Activated T-cell treated with anti-CD3 and anti-CD28 coated beads, Interleukin-2, amount 50 U/mL, for 48 hours (primary cell): ENCODE data around the gene RNF167.
A peak's percentile ranks its signal among the peaks of the same experiment; 100 is the strongest.
"Not testable (repeated sequence)": the region's sequence is repeated elsewhere in the genome, so short reads cannot be mapped to it uniquely, and the experiment has no call there.

Experiments
- DNase-seq, 2 experiments: peaks; one replicate each; pipeline ENCODE4 v3.0.0-alpha.2; 2020

RNF167 gene

DNA sequence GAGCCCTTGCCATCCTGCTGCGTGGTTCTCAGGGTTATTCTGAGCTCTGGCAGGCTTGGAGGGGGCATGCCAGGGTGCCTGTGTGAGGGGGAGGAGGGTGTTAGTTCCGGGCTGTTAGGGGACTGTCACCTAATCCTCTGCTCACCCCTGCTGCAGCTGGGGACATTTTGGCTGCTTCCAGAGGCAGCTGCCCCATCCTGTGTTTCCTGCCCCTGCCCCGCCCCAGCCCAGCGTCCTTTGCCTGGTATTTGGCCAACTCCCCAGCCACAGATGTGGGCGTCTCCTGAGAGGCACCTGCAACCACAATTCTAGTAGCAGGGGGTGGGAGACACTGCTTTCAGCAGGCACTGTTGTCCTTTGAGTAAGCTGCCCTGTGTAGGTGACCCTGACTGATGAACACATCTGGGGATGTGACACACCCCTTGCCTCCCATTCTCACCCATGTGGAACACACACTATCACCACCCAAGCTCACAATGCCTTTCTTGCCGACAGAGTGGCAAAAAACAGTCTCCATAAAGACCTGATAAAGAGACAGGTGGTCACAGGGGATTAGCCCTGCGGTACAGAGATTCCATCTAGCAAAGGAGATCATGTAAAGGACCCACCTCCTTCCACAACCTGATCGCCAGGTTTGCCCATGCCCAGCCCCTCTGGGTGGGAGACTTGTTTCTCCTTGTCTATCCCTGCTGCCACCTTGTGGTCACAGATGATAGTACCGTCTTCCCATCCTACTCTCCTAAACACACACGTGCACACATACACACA is 36.8 kb upstream of the RNF167 start, which contains the start of gene CHRNE:
Gene CHRNE, minus strand, starts transcription at position 48 of the 768 bp plus-strand sequence. Its CDS starts 35 bp downstream, at position 13.
- DNase-seq, result peak; percentile 81 to 83

DNA sequence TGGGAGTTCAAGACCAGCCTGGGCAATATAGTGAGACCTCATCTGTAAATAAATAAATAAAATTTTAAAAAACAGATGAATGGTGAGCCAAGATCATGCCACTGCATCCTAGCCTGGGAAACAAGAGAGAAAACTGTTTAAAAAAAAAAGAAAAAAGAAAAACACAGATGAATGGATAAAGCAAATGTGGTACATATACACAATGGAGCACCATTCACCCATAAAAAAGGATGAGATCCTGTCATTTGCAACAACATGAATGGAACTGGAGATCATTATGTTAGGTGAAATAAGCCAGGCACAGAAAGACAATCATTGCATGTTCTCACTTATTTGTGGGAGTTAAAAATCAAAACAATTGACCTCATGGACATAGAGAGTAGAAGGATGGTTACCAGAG is 33.4 kb upstream of the RNF167 start:
- not testable (repeated sequence) for DNase-seq

DNA sequence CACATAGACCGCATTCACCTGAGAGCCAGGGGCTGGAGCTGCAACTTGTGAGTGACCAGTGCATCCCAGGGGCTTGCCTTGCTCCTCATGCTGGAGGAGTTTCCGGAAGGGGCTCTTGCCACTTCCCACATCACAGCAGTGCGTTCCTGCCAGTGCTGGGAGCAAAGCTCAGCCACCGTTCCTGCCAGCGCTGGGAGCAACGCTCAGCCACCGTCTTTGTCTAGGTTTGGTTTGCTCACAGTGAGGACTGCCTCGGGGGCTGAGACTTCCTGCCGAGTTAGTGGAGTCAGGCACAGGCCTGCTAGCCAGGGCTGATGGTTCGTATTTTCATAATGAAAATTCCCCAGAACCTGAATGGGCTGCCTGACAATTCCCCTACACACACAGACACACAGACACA is 31.8 kb upstream of the RNF167 start:
- DNase-seq, result peak; percentile 30 to 38

DNA sequence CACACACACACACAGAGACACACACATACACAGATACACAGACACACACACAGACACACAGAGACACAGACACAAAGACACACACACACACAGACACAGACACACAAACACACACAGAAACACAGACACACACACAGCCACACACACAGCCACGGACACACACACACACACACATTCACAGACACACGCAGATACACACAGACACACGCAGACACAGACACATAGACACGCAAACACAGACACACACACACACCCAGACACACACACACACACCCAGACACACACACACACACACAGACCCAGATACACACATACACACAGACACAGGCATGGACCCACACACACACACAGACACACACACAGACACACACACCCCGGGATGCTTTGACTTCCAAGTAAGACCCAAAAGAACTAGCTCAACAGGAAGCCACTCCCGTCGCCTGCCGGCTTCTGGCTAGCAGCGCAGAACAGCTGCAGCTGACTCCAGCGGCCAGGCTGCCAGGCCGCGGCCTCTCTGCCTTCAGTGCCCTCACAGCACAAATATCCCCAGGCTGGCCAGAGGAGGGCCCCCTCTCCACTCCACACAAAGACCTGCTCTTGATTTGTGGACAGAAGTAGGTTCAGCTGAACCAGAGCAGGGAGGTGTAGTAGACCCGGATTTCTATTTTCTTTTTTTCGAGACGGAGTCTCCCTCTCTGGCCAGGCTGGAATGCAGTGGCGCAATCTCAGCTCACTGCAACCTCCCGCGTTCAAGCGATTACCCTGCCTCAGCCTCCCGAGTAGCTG is 31.2 kb upstream of the RNF167 start:
- DNase-seq, result peak; percentile 79 to 84

DNA sequence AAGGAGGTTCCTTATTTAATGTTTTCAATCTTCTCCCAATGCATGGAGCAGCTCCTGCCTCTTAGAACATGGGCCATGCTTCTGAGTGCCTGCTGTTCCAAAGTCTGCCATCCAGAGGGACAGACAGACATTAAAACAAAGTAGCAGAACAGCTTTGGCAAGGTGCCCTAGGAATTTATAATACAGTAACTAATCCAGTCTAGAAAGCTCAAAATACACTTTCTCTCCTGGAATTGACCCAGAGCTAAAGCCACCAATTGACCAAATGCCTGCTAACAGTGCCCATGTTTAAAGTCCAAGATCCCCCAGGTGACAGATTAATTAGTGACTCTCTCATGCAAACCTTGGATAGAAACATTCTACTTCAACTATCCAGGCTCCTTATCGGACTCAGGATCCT is 26.1 kb upstream of the RNF167 start:
- no peak for DNase-seq

DNA sequence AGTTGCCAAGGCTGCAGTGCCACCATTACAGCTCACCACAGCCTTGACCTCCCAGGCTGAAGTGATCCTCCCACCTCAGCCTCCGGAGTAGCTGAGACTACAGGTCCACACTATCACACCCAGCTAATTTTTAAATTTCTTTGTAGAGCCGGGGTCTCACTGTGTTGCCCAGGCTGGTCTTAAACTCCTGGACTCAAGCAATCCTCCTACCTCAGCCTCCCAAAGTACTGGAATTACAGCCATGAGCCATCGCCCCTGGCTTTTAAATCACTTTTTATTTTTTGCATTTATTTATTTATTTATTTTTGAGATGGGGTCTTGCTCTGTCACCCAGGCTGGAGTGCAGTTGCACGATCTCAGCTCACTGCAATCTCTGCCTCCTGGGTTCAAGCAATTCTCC is 25.5 kb upstream of the RNF167 start:
- DNase-seq, result not testable (repeated sequence)

DNA sequence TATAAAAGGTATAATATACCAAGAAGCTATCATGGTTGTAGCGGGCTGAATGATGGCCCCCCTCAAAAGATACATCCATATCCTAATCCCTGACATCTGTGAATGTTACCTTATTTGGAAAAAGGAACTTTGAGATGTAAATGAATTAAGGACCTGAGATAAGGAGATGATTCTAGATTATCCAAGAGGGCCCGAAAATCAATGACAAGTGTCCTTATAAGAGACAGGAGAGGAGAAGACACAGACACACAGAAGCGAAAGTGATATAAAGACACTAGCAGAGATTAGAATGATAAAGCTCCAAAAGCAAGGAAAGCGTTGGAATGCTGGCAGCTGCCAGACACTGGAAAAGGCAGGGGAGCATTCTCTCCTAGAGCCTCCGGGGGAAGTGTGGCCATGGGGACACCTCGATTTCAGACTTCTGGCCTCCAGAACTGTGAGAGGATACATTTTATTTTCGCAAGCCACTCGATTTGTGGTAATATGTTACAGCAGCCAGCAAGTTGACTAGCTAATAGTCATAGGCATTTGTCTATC is 20.5 kb upstream of the RNF167 start:
- DNase-seq, result no peak

DNA sequence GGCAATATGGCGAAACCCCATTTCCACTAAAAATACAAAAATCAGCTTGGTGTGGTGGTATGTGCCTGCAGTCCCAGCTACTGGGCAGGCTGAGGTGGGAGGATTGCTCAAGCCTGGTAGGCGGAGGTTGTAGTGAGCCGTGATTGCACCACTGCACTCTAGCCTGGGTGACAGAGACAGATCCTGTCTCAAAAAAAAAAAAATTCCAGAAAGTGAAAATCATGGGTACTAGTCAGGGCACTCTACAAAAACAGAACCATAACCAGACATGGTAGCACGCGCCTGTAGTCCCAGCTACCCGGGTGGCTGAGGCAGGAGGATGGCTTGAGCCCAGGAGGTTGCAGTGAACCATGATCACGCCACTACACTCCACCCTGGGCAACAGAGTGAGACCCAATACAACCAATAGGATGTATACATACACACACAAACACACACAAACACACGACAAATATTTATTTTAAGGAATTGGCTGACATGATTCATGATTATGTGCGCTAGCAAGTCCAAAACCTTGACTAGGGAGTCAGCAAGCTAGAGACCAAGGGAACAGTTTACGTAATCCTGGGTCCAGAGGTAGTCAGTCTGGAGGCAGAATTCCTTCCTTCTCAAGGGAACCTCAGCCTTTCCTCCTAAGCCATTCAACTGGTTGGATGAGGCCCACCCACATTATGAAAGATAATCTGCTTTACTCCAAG is 19.6 kb upstream of the RNF167 start:
- DNase-seq, result no peak

DNA sequence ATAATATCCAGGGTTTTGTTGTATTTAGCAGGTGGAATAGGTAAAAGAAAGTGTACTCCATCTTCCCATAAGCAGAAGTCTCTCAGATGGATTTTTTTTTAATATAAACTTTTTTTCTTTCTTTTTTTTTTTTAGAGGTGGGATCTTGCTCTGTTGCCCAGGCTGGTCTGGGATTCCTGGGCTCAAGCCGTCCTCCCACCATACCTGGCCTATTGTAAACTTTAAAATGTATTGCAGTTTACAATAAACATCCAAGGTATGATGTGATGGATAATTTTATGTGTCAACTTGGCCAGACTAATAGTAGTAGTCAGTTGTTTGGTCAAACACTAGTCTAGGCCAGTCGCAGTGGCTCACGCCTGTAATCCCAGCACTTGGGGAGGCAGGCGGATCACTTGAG is 18.7 kb upstream of the RNF167 start:
- no peak for DNase-seq

DNA sequence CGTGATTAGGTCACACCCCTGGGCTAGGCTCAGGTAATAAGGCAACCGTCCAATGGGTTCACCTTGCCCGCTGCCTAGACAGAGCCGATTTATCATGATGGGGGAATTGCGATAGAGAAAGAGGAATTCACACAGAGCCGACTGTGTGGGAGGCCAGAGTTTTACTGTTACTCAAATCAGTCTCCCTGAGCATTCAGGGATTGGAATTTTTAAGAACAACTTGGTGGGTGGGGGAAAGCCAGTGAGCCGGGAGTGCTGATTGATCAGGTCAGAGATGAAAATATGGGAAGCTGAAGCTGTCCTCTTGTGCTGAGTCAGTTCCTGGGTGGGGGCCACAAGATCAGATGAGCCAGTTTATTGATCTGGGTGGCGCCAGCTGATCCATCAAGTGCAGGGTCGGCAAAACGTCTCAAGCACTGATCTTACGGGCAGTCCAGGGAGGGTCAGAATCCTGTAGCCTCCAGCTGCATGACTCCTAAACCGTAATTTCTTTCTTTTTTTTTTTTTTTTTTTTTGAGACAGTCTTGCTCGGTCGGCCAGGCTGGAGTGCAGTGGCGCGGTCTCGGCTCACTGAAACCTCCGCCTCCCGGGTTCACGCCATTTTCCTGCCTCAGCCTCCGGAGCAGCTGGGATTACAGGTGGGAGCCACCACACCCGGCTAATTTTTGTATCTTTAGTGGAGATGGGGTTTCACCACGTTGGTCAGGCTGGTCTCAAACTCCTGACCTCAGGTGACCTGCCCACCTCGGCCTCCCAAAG is 13.3 kb upstream of the RNF167 start:
- DNase-seq, result not testable (repeated sequence)

DNA sequence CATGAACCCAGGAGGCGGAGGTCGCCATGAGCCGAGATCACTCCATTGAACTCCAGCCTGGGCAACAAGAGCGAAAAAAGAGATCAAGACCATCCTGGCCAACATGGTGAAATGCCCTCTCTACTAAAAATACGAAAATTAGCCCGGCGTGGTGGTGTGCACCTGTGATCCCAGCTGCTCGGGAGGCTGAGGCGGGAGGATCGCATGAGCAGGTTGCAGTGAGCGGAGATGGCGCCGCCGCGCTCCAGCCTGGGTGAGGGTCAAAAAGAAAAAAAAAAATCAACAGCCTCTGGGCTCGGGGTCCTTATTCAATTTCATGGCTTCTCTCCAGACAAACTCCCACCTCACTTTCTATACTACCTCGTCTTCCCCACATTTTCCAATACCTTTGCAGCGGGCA is 11.2 kb upstream of the RNF167 start:
- DNase-seq, result no peak

DNA sequence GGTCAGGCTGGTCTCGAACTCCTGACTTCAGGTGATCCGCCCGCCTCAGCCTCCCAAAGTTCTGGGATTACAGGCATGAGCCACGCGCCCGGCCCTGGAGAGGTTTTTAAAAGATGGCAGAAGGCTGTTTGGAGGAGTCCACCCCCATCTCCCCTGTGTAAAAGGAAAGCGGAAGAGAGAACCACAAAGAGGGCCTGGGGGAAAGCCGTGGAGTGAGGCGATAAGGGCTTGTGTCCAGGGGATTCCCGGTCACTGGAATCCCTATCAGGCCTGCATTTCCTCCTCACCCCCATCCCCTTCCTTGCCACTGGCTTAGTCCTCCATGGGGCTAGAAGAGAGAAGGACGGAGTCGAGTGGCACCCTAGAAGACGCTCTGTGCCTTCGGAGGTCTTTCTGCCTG is 8.1 kb upstream of the RNF167 start, which contains the start of gene GP1BA:
Gene GP1BA, plus strand, starts transcription at position 315 of the 400 bp plus-strand sequence. CDS start 328 bp downstream, outside the sequence.
- no peak for DNase-seq

DNA sequence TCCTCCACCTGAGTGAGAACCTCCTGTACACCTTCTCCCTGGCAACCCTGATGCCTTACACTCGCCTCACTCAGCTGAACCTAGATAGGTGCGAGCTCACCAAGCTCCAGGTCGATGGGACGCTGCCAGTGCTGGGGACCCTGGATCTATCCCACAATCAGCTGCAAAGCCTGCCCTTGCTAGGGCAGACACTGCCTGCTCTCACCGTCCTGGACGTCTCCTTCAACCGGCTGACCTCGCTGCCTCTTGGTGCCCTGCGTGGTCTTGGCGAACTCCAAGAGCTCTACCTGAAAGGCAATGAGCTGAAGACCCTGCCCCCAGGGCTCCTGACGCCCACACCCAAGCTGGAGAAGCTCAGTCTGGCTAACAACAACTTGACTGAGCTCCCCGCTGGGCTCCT is 7.3 kb upstream of the RNF167 start:
- DNase-seq, result no peak

DNA sequence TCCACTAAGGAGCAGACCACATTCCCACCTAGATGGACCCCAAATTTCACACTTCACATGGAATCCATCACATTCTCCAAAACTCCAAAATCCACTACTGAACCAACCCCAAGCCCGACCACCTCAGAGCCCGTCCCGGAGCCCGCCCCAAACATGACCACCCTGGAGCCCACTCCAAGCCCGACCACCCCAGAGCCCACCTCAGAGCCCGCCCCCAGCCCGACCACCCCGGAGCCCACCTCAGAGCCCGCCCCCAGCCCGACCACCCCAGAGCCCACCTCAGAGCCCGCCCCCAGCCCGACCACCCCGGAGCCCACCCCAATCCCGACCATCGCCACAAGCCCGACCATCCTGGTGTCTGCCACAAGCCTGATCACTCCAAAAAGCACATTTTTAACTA is 6.4 kb upstream of the RNF167 start:
- no peak for DNase-seq

DNA sequence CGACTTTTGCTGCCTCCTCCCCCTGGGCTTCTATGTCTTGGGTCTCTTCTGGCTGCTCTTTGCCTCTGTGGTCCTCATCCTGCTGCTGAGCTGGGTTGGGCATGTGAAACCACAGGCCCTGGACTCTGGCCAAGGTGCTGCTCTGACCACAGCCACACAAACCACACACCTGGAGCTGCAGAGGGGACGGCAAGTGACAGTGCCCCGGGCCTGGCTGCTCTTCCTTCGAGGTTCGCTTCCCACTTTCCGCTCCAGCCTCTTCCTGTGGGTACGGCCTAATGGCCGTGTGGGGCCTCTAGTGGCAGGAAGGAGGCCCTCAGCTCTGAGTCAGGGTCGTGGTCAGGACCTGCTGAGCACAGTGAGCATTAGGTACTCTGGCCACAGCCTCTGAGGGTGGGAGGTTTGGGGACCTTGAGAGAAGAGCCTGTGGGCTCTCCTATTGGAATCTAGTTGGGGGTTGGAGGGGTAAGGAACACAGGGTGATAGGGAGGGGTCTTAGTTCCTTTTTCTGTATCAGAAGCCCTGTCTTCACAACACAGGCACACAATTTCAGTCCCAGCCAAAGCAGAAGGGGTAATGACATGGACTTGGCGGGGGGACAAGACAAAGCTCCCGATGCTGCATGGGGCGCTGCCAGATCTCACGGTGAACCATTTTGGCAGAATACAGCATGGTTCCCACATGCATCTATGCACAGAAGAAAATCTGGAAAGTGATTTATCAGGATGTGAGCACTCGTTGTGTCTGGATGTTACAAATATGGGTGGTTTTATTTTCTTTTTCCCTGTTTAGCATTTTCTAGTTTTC is 5.7 kb upstream of the RNF167 start:
- peak; percentile 29 to 39 for DNase-seq

DNA sequence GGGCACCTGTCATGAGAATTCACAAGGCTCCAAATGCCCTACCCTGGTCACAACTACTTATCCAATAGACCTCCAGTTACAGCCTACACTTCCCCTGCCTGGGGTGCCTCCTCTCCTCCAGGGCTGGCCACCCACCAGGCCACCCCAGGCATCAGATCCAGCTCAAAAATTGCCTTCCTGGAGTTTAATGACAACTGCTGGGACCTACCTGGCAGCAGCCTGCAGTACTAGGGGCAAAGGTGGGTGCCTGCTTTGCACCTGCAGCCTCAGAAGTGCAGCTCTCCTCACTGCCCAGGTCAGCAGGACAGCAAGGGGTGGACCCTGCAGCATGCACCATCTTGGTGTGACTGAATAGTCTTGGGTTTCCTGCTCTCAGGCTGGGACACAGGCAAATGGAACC is 4.4 kb upstream of the RNF167 start:
- no peak for DNase-seq

DNA sequence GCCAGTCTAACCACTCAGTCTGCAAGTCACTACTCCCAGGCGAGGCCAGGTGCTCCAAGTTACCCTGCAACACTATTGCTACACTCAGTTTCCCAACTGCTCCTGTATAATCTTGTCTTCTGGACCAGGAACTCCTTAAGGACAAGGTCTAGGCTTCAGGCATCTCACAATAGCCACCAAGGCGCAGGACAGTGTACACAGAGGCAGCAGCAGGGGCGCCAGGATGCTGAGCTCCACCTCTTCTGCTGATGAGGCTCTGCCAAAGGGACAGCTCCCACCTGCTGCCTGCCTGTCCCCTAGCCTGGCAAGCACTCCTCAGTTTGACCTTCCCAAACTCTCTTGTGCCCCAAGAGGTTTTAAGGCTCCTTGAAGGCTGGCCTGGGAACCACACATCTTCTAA is 3.6 kb upstream of the RNF167 start:
- DNase-seq, result no peak

DNA sequence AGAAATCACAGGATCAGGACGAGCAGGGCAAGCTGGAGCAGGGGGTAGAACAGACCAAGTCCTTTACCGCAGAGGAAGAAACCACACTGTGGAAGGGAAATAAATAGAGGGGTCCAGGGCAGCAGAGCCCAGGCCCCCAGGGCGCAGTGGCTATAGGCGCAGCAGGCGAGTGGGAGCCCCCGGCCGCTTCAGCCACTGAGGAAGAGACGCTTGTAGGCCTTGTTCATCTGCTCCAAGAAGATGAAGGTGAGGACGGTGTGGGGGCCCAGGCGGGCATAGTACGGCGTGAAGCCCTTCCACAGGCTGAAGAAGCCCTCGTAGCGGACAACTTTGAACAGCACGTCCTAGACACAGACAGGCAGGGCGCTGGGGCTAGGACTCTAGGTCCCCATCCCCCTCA is 2.5 kb upstream of the RNF167 start:
- DNase-seq, result no peak

DNA sequence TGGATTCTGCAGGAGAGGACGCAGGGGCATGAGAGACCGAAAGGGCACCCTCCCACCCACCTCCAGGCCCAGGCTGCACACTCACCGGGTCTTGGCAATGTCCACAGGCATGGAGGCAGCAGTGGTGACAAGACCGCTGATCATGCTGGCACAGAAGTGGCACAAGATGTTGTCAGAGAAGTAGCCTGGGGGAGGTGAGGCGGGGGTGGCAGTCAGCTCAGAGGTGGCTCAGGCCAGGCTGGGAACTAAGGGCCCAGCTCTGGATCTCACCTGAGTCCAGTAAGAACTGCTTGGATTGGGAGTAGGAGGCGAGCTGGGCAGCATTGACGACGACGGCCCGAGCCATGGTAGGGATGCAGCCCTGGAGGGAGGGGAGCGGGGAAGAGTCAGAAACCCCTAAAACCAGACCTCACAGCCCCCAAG is 2.0 kb upstream of the RNF167 start:
- no peak for DNase-seq

DNA sequence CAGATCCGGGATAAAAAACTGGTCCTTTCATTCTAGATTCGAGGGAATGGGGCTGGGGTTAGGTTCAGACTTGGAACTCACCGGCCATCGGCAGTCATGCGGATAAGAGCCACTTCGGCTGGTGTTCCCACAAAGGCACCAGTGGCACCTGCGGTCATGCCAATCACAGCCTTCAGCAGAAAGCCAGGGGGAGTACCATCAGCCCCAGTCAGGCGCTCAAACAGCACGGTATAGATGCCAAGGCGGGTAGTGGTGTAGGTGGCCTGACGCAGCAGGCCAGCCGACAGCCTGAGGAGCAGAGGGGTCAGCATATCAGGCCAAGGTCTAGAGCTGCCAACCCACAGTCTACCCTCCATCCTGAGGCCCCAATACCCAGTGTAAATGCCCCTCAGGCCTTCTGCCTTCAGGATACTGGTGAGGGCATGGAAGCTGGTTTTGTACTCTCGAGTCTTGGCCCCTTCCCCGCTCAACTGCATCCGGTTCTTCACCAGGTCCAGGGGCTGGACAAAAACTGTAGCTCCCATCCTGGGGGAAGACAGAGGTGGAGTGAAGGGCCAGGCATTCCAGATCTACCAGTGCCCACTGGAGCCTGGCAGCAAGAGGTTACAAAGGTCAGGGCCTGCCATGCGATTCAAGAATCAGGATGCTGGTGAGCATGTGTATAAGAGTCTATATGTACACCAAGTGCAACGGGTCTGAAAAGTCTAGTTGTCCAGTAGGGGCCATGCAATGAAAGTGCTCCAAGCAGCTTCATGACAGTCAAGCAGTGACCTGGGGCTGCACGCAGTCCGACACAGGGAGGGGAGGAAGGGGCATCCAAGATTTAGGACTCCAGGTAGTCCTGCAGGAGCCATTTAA is 1.2 kb upstream of the RNF167 start:
- DNase-seq, result peak; percentile 48 to 53

DNA sequence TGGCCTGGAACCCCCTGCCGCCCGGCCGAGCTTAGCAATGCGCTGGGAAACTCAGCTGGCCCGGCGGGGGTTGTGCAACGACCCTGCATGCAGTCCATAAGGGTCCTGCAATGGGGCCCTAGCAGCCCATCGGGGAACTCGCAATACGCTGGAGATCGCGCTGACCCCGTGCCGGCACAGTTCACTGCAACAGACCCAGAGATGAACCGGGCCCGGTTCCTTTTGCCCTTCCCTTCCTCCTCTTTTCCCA is 597 bp upstream of the RNF167 start:
- DNase-seq, result no peak
